Measurements from ENCODE around the gene FCMR. TPM values are rescaled to one million over a fixed set of nuclear protein-coding genes. Genes with fewer than 3 reads are reported as not detected.

The FCMR gene
- total and polyA plus RNA-seq, 10 donors: 136 to 269 (median 235) TPM

GRCh38 chr1:206945779-206946178 lies 24.0 kb upstream of the FCMR start:
- intact Hi-C loops (cut with DNase I; ENCODE audit: low total_unique reads): no loop called here
- no peak for TF ChIP-seq POLR2AphosphoS5 (IDR thresholded peaks at IDR 0.05)
- TF ChIP-seq CTCF (IDR thresholded peaks at IDR 0.05 in 8 of 11, conservative IDR thresholded peaks at IDR 0.05 in 3 of 11): no peak
- TF ChIP-seq POLR2A (IDR thresholded peaks at IDR 0.05): no peak
- H3K4me3 ChIP-seq: no peak overlapping the region
- peaks cover 0 to 4% (median 0%) of the 10 kb centered on the region in 8 donors for H3K9me3 ChIP-seq
- H3K36me3 ChIP-seq: no peaks in the 10 kb centered on the region
- DNase-seq: no peak
- H3K27me3 ChIP-seq (replicated peaks in 1 of 7): no peaks in the 10 kb centered on the region
- 79 to 93% (median 89%) methylated on average over 4 of the region's 4 CpGs for WGBS, 5 donors
- peaks cover 0 to 5% (median 0%) of the 10 kb centered on the region in 6 donors for H3K4me1 ChIP-seq
- no peak overlapping the region for H3K27ac ChIP-seq

GRCh38 chr1:206944703-206945102 lies 23.0 kb upstream of the FCMR start:
- Histone ChIP-seq H3K27ac (no peak overlapping the region), H3K9me3 (peaks cover 0 to 2% (median 0%) of the 10 kb centered on the region in 8 donors), H3K36me3 (no peaks in the 10 kb centered on the region), H3K4me1 (peaks cover 0 to 5% (median 0%) of the 10 kb centered on the region in 6 donors), H3K4me3 (no peak overlapping the region), H3K27me3 (replicated peaks in 1 of 7) (no peaks in the 10 kb centered on the region)
- TF ChIP-seq POLR2A (IDR thresholded peaks at IDR 0.05): no peak
- no peak for TF ChIP-seq CTCF (IDR thresholded peaks at IDR 0.05 in 8 of 11, conservative IDR thresholded peaks at IDR 0.05 in 3 of 11)
- TF ChIP-seq POLR2AphosphoS5 (IDR thresholded peaks at IDR 0.05): no peak
- no peak for DNase-seq
- 58 to 72% (median 65%) methylated on average over 5 of the region's 5 CpGs for WGBS, 5 donors
- intact Hi-C loops (cut with DNase I; ENCODE audit: low total_unique reads): no loop called here

GRCh38 chr1:206941766-206942418 lies 20.2 kb upstream of the FCMR start:
- no peaks in the 10 kb centered on the region for H3K27me3 ChIP-seq (replicated peaks in 1 of 7)
- no peak overlapping the region for H3K4me3 ChIP-seq
- no peak for DNase-seq
- H3K4me1 ChIP-seq: peaks cover 0 to 5% (median 0%) of the 10 kb centered on the region in 6 donors
- 68 to 75% (median 72%) methylated on average over 6 of the region's 6 CpGs for WGBS, 5 donors
- no peak overlapping the region for H3K27ac ChIP-seq
- H3K36me3 ChIP-seq: no peaks in the 10 kb centered on the region
- TF ChIP-seq POLR2A (IDR thresholded peaks at IDR 0.05) (no peak), POLR2AphosphoS5 (IDR thresholded peaks at IDR 0.05) (no peak), CTCF (IDR thresholded peaks at IDR 0.05 in 8 of 11, conservative IDR thresholded peaks at IDR 0.05 in 3 of 11) (no peak)
- H3K9me3 ChIP-seq: no peaks in the 10 kb centered on the region
- intact Hi-C loops (cut with DNase I; ENCODE audit: low total_unique reads): no loop called here

GRCh38 chr1:206940588-206940936 lies 18.8 kb upstream of the FCMR start:
- no peak for DNase-seq
- H3K27ac ChIP-seq: no peak overlapping the region
- no peaks in the 10 kb centered on the region for H3K9me3 ChIP-seq
- H3K4me3 ChIP-seq: no peak overlapping the region
- H3K27me3 ChIP-seq (replicated peaks in 1 of 7): no peaks in the 10 kb centered on the region
- 85 to 97% (median 92%) methylated on average over 3 of the region's 3 CpGs for WGBS, 5 donors
- intact Hi-C loops (cut with DNase I; ENCODE audit: low total_unique reads): no loop called here
- no peak for TF ChIP-seq CTCF (IDR thresholded peaks at IDR 0.05 in 8 of 11, conservative IDR thresholded peaks at IDR 0.05 in 3 of 11)
- TF ChIP-seq POLR2A (IDR thresholded peaks at IDR 0.05): no peak
- TF ChIP-seq POLR2AphosphoS5 (IDR thresholded peaks at IDR 0.05): no peak
- peaks cover 0 to 2% (median 0%) of the 10 kb centered on the region in 6 donors for H3K4me1 ChIP-seq
- H3K36me3 ChIP-seq: no peaks in the 10 kb centered on the region
